Endometrial microvascular endothelial cells (primary cell): ENCODE results near the gene ARHGEF33. TPM values are rescaled to one million over a fixed set of nuclear protein-coding genes. Genes with fewer than 3 reads are reported as not detected.

Experiments used
- in situ Hi-C: cut with HindIII; loops from 2 replicates; pipeline ENCODE4 v1.10.0; 2017; ENCODE audit warnings: low sequenced_read_pairs, low pct_unique_long_range_greater_than_20kb; ENCODE audit errors: inconsistent ontology term
- total RNA-seq: library from RNA; depleted of rRNA; stranded (reverse); fragments of >200 nt; gene quantifications from one replicate; pipeline ENCODE4 v1.2.3, GENCODE V29; 2015; ENCODE audit errors: inconsistent ontology term

The ARHGEF33 gene
- total RNA-seq, 1 donor from 2014 or later, result not detected

DNA sequence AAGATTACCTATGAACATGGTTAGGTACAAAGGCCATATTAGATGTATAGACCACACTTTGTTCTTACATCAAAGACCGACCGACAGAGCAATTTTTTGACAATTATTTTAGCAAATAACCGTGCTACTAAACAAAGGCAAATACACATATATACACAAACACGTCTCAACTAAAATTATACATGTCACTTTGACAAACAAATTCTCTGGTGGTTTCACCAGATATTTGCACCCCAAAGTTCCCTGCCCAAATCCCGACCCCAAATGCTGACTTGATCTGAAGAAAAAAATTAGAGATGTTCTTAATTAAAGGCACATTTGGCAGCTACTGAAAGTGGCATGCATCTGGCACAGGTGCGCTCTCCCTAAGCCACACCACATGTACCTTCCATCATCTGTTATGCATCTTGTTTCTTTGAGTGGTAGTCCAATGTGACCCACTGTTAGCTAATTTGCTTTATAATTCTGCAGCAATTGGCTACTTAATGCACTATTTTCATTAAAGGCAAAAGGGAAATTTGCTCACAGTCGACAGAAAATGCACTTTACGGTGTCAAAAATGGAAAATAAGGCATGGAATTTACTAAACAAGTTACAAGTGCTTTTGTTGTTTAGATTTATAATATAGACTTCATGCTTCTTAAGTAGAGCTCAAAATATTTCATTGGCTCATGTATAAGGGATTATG, 92.1 kb downstream of the ARHGEF33 start:
- in situ Hi-C loops, result no loop called here

DNA sequence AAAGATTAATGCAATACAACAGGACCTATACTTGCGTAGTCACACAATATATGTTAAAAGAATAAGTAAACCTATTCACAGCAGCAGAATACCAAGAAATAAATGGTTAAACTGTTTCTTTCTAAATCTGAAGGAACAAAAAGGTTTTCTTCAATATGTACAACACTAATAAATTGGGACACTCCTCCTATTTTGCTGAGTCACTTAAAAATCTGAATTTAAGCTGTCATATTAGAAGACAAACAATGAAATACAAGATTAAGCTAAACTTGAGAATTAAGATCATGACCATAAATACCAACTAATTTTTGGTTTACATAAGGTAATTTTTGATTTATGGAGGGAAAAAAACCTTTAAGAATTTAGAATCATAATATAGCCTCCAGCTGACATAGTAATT, 92.8 kb downstream of the ARHGEF33 start:
- in situ Hi-C loops, result no loop called here

DNA sequence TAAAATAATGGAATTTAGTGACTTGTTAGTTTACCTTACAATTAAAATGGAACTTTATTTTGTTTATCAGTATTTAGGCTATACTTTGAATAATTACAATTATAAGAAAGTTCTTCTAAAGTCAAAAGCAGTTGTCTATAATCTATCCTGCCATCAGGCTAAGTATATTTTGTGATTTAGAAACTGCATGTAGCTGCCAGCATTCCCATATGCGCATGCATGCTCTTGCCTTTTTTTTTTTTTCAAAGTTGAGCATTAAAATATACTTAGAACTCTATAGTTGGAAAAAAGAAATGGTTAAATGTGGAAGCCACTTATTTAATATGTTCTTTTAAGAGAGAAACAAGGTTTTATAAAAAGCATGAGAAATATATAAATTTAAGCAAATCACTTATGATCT, 99.0 kb downstream of the ARHGEF33 start:
- in situ Hi-C loops, result no loop called here

DNA sequence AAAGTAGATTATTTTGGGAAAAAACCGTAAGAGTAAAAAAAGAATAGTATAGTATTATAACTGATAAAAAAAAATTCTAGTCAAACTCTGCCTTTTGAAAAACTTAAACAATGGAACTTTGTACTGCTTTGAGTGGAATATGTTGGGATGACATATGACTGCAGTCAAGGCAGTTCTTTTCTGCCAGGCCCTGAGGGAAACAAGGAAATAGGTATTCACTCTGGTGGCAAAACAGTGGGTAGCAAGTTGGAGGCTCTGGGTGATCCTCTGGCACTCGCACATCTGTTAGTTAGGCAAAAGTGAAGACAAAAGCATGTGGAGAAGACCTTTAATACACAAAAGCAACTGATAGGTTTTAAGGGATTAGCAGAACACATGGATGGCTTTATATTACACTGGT, 102.2 kb downstream of the ARHGEF33 start:
- in situ Hi-C loops, result no loop called here

DNA sequence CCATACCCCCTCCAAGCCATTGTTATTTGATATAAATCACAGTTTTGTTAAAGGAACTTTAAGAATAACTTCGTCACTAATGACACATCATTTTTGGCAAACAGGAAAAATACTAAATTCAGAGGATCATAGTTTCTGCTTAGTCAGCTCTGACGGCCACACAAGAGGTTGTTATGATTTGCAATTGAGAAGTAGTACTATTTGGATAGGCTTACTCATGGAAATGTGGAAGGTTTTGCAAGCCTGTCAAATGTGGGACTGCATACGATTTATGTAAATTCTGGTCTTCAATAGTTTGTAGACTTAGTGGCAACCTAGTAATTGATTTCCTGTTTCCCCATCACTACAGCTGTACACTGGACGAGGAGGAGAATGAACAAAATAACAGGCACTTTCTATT, 108.1 kb downstream of the ARHGEF33 start:
- in situ Hi-C loops, result no loop called here

DNA sequence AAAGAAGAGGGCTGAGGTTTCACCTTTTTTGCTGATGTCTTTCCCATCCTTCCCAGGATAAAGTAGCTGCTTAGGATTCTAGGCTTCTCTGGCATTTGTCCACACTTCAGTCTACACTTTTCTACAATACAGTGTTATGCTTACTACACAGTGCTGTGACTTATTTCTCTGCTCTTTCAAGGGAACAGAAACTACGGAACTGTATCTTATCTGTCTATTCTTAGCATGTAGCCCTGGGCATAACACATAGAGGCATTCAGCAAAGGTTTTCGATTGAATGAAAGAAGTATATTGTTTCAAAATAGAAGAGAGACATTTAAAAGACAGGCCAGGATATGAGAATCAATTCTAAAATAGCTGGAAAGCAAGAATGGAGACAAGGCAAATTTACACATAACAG, 110.9 kb downstream of the ARHGEF33 start:
- in situ Hi-C loops, result no loop called here

DNA sequence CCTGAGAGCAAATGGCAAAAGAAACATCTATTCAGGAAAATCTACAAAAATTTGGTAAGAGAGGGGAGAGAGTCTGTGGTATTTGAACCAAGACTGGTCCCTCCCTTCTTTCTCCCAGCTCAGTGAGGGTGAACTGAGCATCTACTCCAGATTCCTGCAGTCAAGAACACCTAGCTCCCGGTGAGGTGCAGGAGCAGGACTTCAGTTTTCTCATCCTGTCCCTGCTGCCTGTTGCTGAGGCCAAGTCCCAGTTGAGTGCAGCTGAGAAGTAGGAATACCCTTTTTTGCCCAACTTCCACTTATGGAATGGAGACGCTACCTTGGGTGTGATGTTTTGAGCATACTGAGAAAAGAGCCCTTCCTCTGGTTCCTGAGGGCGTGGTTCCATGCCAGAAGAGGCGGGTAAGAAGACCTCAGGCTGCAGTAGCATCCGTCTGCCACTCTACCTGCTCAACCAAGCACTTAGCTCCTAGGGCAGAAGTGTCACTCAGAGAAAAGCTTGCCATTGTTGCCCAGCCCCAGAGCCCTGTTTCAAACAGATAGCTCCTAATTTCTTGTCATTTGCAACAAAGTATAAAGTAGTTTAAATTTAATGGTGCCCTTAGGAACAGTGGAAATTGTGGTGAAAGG, 118.3 kb downstream of the ARHGEF33 start:
- in situ Hi-C loops, result no loop called here

DNA sequence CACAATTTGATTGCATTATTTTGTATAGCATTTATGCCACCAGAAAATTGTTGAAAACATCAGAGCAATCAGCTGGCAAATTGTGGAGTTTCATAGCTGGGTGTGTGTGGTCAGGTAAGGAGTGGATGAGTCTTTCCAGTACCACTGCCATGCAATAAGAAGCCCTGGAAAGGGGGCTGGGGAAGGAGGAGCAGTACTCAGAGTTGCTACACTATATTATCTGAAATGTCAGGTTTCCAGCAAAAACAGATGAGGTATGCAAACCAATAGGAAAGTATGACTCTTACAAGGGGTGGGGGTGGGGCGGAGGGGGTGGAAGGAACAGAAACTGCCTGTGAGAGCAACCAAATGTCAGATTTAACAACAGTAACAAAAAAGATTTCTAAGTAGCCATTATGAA, 119.0 kb downstream of the ARHGEF33 start:
- in situ Hi-C loops, result no loop called here

DNA sequence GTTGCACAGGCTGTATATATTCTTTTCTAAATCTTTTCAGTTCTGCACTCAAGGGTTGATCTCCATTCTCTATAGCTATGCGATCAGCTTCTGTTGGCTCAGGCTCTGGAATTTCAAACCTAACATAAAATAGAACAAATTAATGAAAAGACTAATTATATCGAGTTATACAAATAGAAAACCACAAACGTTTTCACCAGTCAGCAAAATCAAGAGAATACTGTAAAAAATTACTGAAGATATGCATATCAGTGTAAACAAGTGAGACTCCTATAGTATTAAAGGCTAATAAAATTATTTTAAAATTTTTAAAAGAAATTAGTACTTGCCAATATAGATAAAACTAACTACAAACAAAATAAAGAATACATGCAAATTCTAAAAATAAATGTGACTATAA, 124.2 kb downstream of the ARHGEF33 start:
- in situ Hi-C loops, result no loop called here

DNA sequence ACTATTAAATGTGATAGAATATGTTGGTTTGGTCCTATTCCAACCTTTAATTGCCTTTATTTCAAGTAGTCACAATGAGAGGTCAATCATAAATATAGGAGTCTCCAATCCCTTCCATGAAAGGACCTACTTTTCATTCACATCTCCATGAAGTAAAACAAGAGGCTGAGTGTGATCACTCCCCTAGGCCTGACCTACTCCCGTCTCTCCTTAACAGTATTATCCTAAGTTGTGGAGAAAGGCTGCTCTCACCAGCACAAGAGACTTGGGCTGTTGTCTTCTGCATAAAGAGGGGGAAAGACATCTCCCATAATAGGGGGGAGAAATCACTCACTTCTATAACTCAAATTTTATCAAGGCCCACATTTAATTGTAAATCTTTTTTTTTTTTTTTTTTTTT, 125.7 kb downstream of the ARHGEF33 start:
- in situ Hi-C loops, result no loop called here

DNA sequence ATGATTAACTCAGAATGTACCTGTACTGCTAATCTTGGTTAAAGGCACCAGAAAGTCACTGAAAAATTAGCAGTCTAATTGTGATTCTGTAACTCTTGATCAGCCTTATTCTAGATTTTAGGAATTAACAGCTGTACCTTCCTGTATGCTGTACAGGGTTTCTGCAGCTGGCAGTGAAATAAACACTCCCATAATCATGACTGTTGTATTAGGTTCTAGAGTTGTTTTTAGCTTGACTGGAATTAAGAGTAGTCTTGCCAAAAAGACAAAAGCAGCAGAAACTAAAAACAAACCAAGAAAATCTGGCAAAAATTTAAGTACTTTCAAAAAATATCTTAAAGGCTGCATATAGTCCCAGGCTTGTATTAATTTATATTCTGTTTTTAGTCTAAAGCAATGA, 127.7 kb downstream of the ARHGEF33 start:
- in situ Hi-C loops, result no loop called here

DNA sequence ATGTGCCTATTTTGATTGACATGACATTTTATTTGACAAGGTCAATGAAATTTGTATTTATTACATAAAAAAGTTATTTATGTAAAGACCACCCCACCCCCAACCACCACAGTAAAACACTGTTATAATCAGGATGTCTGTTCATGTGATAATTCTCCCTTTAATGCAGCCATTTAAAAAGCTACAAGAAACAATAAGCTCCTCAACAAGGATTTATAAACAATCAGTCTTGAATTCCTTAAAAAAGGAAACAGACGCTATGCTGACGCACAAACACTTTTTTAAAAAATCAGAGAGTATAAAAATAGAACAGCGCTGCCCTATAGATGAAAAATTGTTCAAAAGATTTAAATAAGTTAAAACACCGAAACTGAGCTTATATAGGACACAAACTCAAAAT, 129.0 kb downstream of the ARHGEF33 start:
- in situ Hi-C loops, result no loop called here

DNA sequence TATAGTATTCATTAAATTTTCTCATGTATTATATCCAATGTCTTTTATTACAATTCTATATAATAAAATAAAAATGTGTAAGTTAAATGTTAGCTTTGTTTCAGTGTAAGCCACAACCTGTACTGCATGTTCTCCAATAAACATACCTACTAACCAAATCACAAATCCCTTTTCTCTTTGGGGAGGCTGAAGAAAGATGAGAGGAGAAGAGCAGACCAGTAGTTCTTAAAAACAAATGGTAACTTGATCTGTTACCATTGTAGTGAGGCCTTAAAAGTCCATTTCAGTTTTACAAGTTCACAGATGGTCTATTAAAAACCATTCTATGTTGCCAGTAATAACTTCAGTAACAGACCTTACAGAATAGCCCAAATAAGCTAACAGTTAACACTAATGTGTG, 130.7 kb downstream of the ARHGEF33 start:
- in situ Hi-C loops, result no loop called here

DNA sequence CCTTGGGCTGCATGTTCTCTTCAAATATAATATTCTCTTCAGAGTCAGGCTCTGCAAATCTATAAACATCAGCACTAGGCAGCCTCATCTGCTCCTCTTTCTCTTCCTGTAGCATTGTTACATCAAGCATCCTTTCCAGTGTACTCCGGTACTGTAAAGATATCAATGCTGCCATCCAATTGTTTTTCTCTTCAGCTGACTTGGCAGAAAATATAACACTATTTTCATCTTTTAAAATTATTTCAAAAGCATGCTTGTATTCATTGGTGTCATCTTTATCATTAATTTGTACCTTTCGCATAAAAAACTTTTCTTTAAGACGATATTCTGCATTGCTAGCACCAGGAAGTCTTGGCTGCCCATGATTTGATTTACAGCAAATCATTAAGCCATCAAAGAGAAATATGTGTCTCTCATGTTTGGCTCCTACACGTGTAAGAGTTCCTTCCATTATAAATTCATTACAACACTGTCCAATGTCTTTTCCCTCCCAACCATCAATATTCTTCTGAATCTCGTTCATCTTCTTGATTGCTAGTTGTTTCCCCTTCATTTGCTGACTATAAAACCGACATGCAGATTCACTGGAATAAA, 133.1 kb downstream of the ARHGEF33 start:
- in situ Hi-C loops, result no loop called here

DNA sequence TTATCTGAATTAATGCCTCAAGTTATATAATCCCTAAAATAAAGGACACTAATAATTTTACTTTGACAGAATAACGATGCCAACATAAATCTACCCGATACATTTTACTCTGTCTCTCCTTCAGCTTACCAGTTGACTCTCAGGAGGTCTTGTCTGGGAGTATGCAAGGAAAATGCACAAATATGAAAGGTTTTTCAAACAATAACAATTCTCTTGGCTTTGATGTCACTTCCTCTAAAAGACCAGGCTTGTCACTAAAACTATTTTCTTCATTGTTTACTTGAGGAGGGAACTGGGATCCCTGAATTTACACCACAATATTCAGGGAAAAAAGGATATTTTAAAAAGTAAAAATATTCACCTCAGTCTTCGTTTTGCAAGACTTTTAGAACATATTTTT, 134.0 kb downstream of the ARHGEF33 start:
- in situ Hi-C loops, result no loop called here

DNA sequence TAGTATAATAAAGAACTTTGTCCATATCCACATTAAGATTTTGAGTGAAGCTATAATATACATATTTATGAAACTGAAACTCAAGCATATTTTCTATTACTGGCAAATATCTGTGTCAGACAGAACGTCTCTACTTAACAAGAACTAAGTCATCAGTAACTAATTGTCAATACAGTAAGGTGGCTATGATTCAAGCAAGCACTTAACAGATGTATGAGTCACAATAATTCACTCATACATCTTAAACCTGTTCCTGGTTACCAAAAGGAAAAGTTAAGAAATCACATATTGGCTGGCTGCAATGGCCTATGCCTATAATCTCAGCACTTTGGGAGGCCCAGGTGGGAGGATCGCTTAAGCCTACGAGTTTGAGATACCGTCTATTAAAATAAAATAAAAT, 135.2 kb downstream of the ARHGEF33 start:
- in situ Hi-C loops, result no loop called here

Other genes starting within 250 kb of the ARHGEF33 start
- gene GALM, start 223.8 kb upstream of the ARHGEF33 start, total RNA-seq, result 9.8 TPM
- gene SRSF7, start 138.5 kb upstream of the ARHGEF33 start, total RNA-seq, result 147 TPM
- 10.1 TPM for gene GEMIN6, start 111.7 kb upstream of the ARHGEF33 start, total RNA-seq
- gene DHX57, start 13.9 kb upstream of the ARHGEF33 start, total RNA-seq, result 14.1 TPM
- gene MORN2, start 13.9 kb upstream of the ARHGEF33 start, total RNA-seq, result 4.4 TPM
- gene SOS1, start 231.2 kb downstream of the ARHGEF33 start, total RNA-seq, result 10.0 TPM